NCI-H1105 (cell line): Measurements from ENCODE around the gene AIDA.

Experiments used
- DNase-seq: peaks from one replicate; lab custom pipeline; 2025; lab: John Stamatoyannopoulos, UW

Gene AIDA

DNA sequence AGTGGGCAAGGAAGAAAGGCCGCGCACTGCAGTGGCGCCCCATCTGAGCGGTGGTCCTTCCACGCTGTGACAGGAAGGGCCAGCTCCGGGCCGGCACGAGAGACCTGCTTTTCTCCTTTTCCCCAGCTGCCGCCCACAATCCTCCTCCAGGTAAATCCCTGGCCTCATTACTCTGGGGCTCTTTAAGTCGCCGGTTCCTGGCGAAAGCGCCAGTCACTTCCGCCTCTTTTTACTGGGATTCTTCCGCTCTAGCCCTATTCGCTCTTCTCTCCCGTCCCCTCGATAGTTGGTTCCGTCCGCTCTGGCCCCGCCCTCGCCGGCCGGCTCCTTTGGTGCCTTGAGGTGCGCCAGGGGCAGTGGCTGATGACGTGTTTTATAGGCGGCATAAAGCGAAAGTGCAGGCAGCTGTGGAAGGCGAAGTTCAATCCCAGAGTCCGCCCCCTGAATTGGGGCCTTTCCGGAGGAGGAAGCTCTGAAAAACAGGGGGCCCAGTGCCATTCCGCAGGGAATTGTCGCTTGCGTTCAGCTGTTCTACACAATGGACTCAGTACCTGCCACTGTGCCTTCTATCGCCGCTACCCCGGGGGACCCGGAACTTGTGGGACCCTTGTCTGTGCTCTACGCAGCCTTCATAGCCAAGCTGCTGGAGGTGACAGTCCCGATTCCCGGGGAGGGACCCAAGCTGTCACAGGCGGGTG is 68.2 kb downstream of the AIDA start:
- peak; percentile 99 for DNase-seq

DNA sequence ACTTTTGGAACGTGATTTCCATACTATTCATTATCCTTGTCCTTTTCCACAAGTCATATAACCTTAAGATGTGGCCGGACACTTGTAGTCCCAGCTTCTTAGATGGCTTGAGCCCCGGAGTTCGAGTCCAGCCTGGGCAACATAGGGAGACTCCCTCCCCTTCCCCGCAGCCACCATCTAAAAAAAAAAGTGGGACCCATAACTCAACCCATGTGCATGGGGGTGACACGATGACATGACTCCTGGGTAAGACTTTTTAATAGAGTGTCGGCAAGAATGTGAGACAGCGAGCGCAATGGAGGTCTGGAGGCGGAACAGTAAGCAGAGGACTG is 68.7 kb downstream of the AIDA start:
- no peak for DNase-seq

DNA sequence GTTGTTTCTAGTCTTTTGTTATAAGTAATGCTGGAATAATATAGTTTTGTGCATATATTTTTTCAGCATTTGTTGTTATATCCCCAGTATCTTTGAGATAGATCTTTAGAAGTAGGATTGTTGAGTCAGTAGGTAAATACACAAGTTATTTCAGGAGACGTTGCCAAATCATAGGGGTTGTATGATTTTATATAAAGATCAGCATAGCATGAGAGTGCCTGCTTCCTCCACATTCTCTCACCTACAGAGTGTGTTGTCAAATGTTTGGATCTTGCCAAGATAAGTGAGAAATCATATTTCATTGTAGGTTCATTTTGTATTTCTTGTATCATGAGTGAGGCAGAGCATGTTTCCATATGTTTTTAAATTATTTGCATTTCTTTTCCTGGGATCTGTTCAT is 69.8 kb downstream of the AIDA start:
- no peak for DNase-seq

DNA sequence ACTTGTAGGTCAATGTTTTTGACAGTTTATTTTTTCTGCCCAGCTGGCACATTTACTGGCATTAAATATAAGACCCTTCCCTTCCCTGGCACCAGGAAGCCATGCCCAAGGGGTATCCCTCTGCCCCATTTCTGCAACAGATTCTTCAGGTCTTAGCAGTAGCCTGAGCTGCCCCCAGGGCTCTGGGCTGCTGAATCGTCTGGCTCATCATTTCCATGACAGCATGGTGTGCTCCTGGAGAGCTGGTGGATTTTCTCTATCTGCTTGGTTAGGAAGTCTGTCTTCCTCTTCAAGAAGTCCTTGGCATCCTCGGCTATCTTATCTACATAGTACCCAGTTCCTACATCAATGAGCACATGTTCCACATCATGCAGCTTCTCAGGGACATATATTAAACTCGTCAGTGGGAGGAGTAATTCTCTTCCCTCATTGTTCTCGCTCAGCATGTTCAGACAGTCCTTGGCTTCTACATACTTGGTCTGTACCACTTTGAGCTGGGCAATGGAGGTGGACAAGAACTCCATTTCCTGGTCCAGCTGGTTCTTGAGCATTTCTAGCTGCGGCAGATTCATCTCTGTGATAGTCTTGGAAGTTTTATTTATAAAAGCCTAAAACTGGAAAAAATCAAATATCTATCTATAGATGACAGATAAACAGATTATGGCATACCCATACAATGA is 70.9 kb downstream of the AIDA start:
- no peak for DNase-seq

DNA sequence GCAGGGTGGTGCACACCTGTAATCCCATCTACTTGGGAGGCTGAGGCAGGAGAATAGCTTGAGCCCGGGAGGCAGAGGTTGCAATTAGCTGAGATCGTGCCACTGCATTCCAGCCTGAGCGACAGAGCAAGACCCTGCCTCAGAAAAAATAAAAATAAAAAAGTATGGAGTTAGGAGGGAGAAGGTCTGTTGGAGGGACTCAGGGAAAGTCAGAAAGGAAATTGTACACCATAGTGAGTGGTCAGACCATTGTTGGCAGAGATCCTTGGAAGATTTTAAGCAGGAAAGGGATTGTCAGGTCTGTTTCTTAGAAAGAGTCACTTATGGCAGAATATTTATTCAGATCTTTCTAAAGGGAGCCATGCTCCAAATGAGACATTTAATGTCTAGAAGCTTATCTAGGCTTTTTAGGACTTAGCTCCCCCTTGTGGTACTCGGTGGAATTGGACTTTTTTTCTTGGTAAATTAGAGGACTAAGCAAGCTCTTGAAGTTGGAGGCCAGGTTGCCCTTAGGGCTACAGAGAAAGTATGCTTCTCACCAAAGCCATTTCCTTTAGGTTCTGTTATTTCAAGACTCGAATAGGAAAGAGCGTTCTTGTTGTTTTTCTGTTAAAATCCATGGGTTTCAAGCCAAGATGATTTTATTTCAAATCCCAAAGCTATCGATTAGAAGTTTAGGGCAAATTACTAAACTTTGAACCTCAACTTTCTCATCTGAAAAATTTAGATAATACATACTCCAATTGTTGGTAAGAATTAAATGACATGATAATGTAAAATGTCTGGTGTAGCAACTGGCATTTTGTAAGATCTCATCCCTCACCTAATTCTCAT is 77.9 kb downstream of the AIDA start:
- peak; percentile 71 for DNase-seq

DNA sequence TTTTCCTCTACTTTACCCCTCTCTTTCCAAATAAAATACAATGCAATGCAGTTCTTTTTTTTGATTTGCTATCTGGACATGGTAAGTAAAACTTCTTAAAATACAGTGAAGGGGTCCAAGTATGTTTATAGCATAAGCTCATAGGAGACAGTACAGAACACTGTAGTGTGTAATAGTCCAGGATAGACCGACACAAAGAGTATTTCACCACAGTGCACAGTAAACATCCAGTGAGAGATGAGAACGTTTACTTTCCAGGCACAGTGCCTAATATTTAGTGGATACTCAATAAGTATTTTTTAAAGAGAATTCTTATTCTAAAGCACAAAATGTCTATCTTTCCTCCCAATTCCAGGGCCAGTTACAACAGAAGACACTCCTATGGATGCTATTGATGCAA is 79.5 kb downstream of the AIDA start:
- DNase-seq = no peak

DNA sequence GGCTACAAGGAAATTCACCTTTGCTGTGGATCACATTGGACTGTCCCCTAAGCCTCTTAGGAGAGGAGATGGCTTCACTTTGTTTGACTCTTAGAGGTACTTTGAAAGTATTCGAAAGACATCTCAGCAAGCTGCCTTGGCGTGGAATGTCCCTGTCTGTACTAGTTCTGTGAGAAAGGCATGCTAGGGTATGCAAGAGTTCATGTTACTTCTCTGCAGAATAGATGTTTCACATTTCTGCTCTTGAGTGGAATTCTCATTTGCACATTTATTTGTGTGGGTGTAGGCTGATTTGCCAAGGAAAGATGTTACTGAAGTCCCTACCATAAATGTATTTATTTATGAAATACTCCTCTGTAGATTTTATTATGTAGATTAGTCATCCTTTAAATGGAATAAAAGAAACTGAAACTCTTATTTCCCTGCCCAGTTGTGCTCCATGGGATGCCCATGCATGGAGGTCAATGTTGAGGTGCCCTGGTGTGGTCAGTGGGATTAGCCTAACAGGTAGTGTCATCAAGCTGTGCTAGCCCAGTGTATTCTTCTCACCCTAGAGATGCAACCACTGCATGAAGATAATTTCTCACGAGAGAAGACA is 80.6 kb downstream of the AIDA start:
- DNase-seq = no peak

DNA sequence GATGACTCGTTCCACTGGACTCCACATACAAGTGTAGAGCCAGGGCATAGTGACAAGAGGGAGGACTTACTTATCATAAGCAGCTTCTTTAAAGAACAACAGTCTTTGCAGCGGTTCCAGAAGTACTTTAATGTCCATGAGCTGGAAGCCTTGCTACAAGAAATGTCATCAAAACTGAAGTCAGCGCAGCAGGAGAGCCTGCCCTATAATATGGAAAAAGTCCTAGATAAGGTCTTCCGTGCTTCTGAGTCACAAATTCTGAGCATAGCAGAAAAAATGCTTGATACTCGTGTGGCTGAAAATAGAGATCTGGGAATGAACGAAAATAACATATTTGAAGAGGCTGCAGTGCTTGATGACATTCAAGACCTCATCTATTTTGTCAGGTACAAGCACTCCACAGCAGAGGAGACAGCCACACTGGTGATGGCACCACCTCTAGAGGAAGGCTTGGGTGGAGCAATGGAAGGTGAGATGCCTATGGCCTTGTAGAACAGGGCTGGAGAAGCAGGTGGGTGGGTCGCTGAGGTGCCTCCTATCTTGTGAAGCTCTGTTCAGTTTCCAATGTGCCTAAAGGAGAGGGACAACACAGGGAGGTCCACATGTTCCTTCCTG is 82.3 kb downstream of the AIDA start:
- DNase-seq = no peak

DNA sequence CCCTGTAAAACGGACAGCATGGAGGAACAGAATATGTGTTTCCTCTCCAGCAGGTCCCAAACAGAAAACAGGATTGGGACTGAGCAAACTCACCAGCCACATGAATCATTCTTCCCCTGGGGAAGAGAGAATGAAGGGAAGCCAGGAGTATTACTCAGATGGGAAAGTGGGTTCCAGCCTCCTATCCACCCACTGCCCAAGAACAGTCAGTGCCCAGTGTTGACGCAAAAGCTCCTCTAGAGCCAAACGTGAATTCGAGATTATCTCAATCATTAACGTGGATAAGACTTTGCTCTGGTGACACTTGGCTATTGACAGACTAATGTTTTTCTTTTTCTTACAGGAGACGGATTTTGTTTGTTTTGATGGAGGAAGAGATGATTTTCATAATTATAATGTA is 85.1 kb downstream of the AIDA start:
- no peak for DNase-seq

DNA sequence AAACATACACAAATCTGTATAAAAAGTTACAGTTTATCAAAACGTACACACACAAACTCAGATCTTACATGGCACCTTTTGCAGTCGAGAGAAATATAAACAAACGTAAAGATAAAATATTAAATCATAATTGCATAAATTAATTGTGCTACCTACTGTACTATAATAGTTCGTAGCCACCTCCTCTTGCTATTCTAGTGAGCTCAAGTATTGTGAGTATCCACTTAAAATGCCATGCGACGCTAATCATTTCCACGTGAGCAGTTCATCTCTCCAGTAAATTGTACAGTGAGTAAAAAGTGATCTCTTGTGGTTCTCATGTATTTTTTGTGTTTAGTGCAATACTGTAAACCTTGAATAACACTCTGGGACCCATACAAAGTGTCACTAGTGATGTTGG is 88.1 kb downstream of the AIDA start:
- no peak for DNase-seq

DNA sequence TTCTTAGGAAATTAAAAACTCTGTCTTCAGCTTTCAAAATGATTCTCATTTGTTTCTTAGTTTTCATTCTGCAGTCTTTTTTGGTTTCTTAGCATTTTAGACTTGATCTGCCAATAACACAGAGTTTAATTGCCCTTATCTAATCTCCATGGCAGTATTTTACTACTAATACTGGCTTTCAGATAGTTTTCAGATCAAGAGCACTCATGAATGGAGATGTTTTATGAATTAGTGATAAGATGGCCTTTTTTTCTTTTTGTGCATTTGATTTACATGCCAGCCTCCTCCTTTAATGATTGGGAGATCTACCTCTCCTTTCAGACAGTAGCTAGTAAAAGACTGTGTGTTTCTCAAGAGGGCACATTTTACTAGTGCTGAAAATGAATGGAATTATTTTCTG is 88.8 kb downstream of the AIDA start:
- DNase-seq = no peak

DNA sequence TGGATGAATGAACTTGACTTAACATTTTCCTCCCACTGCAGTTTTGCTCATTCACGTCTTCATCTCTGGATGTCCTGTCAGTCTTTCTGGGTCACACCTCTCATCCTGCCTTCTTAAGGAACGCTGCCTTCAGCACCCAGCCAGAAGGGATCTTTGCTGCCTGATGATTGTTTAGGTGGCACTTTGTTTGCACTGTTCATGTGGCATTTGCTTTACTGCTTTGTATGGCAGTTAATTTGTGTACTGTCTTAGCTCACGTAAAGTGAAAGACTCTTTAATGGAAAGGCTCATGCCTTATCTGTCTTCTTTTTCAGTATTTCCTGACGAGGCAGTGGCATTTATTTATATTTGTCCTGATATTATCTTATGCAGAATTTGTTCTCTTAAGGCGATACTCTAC is 89.5 kb downstream of the AIDA start:
- no peak for DNase-seq

DNA sequence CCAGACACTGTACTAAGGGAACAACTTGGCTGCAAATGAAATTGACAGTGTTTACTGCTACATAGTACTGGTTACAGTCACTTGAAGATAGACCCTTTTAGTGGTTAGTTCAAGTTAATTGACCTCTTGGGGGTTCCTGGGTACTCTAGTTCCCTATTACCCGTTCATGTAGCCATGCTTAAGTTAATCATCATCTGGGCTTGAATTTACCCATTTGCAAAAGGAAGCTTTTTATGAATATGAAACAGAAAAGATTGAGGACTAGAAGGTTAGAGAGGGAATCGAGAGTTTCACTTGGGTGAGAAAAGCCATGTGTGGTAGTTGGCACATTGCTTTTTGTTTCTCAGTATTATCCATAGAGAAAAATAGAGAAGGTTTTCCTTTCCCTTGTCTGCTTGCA is 91.7 kb downstream of the AIDA start:
- no peak for DNase-seq

DNA sequence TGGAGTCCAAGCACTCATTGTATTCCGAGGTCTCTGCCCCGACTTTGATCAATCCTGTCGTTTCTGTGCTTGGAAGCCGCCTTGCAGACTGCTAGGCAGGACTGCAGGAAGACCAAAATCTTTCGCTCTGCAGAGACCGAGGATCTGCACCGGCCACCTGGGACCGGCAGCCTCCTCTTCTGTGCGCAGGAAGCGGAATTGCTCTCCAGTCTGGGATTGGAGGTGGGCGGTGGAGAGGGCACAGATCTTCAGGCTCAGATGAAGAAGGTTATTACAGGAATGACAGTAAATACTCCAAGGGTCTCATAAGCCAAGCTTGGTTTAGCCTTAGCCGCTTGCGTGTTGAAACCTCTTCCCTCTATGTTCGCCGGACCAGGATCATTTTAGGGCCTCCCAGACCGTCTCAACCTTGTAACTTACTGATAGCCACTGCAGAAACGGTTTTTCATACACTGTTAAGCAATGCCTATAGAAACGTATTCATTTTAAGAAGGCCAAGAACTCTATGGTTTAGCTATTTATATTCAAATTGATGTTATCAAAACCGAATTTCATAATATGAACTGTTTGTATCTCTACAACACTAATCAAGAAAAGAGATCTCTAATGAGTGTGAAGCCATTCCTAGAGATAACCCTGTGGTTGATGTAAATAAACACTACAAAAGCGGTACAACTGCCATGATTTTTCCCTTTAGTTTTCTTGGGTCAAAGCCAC is 93.3 kb downstream of the AIDA start:
- peak; percentile 9 for DNase-seq
